ENCODE measurements around the gene ABI1. TPM values are rescaled to one million over a fixed set of nuclear protein-coding genes. Genes with fewer than 3 reads are reported as not detected.

The ABI1 gene
- total RNA-seq, 1 experiment from 2014 or later: 25.2 TPM

DNA sequence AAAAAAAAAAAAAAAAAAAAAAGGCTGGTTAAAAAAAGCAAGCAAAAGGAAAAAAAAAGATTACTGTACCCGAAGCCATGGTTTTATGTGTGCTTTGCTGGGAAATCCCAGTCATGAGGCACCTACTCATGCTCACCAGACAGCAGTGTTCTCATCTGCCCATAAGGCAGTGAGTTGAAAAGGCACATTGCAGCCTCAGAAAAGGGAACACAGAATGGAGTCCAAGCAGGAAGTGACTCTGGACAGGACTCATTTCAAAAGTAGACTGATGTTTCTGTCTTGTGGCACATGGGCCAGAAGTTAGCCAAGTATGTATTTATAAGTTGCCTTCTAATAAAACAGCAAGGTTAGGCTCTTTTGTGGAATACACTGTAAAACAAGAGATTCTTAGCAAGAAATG, 123.0 kb downstream of the ABI1 start:
- no peak for ATAC-seq
- H3K9me2 ChIP-seq (replicated peaks; ENCODE audit: low read length): no peaks in the 10 kb centered on the region
- no peak overlapping the region for H3K27ac ChIP-seq (ENCODE audit: low read length)
- no peaks in the 10 kb centered on the region for H3K27me3 ChIP-seq (ENCODE audit: low read length)
- ChIA-PET CTCF (no interaction called here), POLR2A (ENCODE audit: unreplicated experiment) (no interaction called here)
- H3K4me3 ChIP-seq (ENCODE audit: low read length): no peak overlapping the region
- no peak for DNase-seq
- TF ChIP-seq EZH2phosphoT487 (IDR thresholded peaks at IDR 0.05; ENCODE audit: borderline replicate concordance, low read length): no peak
- TF ChIP-seq, protein P1, sequence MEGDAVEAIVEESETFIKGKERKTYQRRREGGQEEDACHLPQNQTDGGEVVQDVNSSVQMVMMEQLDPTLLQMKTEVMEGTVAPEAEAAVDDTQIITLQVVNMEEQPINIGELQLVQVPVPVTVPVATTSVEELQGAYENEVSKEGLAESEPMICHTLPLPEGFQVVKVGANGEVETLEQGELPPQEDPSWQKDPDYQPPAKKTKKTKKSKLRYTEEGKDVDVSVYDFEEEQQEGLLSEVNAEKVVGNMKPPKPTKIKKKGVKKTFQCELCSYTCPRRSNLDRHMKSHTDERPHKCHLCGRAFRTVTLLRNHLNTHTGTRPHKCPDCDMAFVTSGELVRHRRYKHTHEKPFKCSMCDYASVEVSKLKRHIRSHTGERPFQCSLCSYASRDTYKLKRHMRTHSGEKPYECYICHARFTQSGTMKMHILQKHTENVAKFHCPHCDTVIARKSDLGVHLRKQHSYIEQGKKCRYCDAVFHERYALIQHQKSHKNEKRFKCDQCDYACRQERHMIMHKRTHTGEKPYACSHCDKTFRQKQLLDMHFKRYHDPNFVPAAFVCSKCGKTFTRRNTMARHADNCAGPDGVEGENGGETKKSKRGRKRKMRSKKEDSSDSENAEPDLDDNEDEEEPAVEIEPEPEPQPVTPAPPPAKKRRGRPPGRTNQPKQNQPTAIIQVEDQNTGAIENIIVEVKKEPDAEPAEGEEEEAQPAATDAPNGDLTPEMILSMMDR (conservative IDR thresholded peaks at IDR 0.05; ENCODE audit: low read depth, low read length): no peak
- TF ChIP-seq EZH2 (IDR thresholded peaks at IDR 0.05; ENCODE audit: low read length, unreplicated experiment): no peak
- no peaks in the 10 kb centered on the region for H4K20me1 ChIP-seq (ENCODE audit: low read length)
- H3K36me3 ChIP-seq (ENCODE audit: low read depth, low read length): peaks cover 12% of the 10 kb centered on the region
- BruUV-seq (replicated peaks): no TSS peak
- no peak overlapping the region for H2AFZ ChIP-seq (ENCODE audit: low read length)
- no peak overlapping the region for H3K9ac ChIP-seq (ENCODE audit: low read length)
- no peaks in the 10 kb centered on the region for H3K4me1 ChIP-seq (ENCODE audit: insufficient read depth, low read length)
- H3K9me3 ChIP-seq (ENCODE audit: low read length): no peaks in the 10 kb centered on the region
- no peak overlapping the region for H3K4me2 ChIP-seq (ENCODE audit: low read length)
- intact Hi-C loops (cut with micrococcal nuclease): no loop called here
- no peaks in the 10 kb centered on the region for H3K79me2 ChIP-seq (ENCODE audit: low read length)
- H3F3A ChIP-seq (ENCODE audit: low read length, unreplicated experiment): no peaks in the 10 kb centered on the region

DNA sequence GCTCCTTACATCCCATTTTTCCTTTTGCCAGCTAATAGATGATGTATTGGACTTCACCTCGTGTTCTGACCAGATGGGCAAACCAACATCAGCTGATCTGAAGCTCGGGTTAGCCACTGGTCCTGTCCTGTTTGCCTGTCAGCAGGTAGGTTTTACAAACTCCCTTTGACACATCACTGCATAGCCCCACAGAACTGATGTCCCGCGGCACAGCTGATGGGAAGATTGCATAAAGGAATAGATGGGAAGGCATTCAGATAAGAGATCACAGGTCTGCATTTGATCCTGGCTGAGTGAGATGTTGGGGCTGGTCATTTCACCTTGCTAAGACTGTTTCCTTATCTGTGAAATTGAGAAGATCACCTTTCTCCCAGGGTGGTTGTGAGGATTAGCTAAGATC, 125.3 kb downstream of the ABI1 start:
- Histone ChIP-seq H3K4me3 (ENCODE audit: low read length) (no peak overlapping the region), H2AFZ (ENCODE audit: low read length) (no peak overlapping the region), H3K9me2 (replicated peaks; ENCODE audit: low read length) (no peaks in the 10 kb centered on the region), H3K27ac (ENCODE audit: low read length) (no peak overlapping the region), H3K9ac (ENCODE audit: low read length) (no peak overlapping the region), H3K36me3 (ENCODE audit: low read depth, low read length) (peaks cover 9% of the 10 kb centered on the region), H3K27me3 (ENCODE audit: low read length) (no peaks in the 10 kb centered on the region), H3K79me2 (ENCODE audit: low read length) (no peaks in the 10 kb centered on the region), H3K9me3 (ENCODE audit: low read length) (no peaks in the 10 kb centered on the region), H3F3A (ENCODE audit: low read length, unreplicated experiment) (no peaks in the 10 kb centered on the region), H3K4me1 (ENCODE audit: insufficient read depth, low read length) (no peaks in the 10 kb centered on the region), H4K20me1 (ENCODE audit: low read length) (no peaks in the 10 kb centered on the region), H3K4me2 (ENCODE audit: low read length) (no peak overlapping the region)
- BruUV-seq (replicated peaks): no TSS peak
- intact Hi-C loops (cut with micrococcal nuclease): no loop called here
- ChIA-PET POLR2A (ENCODE audit: unreplicated experiment) (no interaction called here), CTCF (no interaction called here)
- no peak for DNase-seq
- TF ChIP-seq EZH2 (IDR thresholded peaks at IDR 0.05; ENCODE audit: low read length, unreplicated experiment) (no peak), EZH2phosphoT487 (IDR thresholded peaks at IDR 0.05; ENCODE audit: borderline replicate concordance, low read length) (no peak)
- TF ChIP-seq, protein P1 (conservative IDR thresholded peaks at IDR 0.05; ENCODE audit: low read depth, low read length): no peak
- ATAC-seq: no peak

DNA sequence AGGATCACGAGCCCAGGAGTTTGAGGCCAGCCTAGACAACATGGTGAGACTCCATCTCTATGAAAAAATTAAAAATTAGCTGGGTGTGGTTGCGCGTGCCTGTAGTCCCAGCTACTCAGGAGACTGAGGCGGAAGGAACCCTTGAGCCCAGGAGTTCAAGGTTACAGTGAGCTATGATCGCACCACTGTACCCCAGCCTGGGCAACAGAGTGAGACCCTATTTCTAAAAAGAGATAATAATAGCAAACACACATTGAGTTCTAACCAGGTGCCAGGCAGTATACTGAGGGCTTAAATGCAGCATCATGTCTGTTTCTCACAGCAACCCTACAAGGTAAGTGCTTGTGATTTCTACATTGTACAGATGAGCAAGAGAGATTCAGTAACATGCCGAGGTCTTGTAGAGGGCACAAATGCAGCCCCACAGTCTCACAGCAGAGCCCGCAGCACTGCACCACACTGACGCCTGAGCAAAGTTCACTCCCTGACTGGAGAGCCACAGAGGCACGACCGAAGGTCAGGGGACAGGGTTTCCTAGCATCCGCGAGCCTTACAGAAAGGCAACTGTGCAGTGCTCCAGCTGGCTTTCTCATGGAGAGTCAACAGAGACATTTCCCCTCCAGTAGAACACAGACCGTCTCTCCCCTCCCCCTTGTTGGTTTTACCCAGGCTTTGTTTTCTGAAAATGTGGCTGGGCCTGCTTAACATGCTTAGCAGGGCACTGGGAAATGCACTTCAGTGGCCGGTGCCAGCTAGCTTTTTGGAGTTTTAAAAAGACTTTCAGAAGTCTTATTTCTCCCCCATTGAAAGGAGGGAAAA, 126.8 kb downstream of the ABI1 start:
- Histone ChIP-seq H3K9me3 (ENCODE audit: low read length) (no peaks in the 10 kb centered on the region), H3K27ac (ENCODE audit: low read length) (no peak overlapping the region), H3K27me3 (ENCODE audit: low read length) (no peaks in the 10 kb centered on the region), H3K4me1 (ENCODE audit: insufficient read depth, low read length) (peaks cover 6% of the 10 kb centered on the region; the same call in 1 of the 2 replicates), H3K4me2 (ENCODE audit: low read length) (no peak overlapping the region), H3K79me2 (ENCODE audit: low read length) (no peaks in the 10 kb centered on the region), H3K4me3 (ENCODE audit: low read length) (no peak overlapping the region), H4K20me1 (ENCODE audit: low read length) (no peaks in the 10 kb centered on the region), H3K36me3 (ENCODE audit: low read depth, low read length) (peaks cover 9% of the 10 kb centered on the region), H2AFZ (ENCODE audit: low read length) (no peak overlapping the region), H3K9ac (ENCODE audit: low read length) (no peak overlapping the region), H3K9me2 (replicated peaks; ENCODE audit: low read length) (no peaks in the 10 kb centered on the region), H3F3A (ENCODE audit: low read length, unreplicated experiment) (no peaks in the 10 kb centered on the region)
- TF ChIP-seq EZH2phosphoT487 (IDR thresholded peaks at IDR 0.05; ENCODE audit: borderline replicate concordance, low read length) (no peak), EZH2 (IDR thresholded peaks at IDR 0.05; ENCODE audit: low read length, unreplicated experiment) (no peak)
- TF ChIP-seq, protein P1 (conservative IDR thresholded peaks at IDR 0.05; ENCODE audit: low read depth, low read length): no peak
- ATAC-seq (no peak), DNase-seq (no peak)
- intact Hi-C loops (cut with micrococcal nuclease): no loop called here
- CTCF ChIA-PET: no interaction called here
- POLR2A ChIA-PET (ENCODE audit: unreplicated experiment): no interaction called here
- BruUV-seq (replicated peaks): no TSS peak

Measured in PC-3 (cell line).